ENCODE data around the gene SLC22A15.
"Not testable (repeated sequence)": the region's sequence is repeated elsewhere in the genome, so short reads cannot be mapped to it uniquely, and the experiment has no call there.

The SLC22A15 gene

DNA sequence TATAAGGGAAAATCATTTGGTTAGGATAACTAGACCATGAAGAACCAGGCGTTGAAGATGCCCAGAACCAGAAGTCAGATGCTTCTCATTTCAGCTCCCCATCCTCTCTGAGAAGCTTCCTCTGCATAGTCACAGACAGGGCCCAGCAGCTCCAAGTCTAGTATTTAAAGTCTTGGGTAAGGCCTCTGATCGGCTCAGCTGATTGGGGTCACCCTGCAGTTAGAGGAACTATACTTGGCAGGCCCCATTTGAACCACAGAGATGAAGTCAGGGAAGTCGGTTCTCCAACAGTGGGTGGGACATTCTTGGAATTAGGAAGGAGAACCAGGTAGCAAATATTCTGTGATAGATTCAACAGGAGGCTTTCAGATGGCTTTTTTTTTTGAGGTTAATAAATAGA is 48.3 kb downstream of the SLC22A15 start:
- no peak for DNase-seq (ENCODE audit: low read depth, low spot score)
- no peak overlapping the region for H3K27ac ChIP-seq

- no peak overlapping the region for H3K27ac ChIP-seq
- DNase-seq (ENCODE audit: low read depth, low spot score) = no peak
These were observed 50.3 kb downstream of the SLC22A15 start for GRCh38 chr1:116026631-116027030.

DNA sequence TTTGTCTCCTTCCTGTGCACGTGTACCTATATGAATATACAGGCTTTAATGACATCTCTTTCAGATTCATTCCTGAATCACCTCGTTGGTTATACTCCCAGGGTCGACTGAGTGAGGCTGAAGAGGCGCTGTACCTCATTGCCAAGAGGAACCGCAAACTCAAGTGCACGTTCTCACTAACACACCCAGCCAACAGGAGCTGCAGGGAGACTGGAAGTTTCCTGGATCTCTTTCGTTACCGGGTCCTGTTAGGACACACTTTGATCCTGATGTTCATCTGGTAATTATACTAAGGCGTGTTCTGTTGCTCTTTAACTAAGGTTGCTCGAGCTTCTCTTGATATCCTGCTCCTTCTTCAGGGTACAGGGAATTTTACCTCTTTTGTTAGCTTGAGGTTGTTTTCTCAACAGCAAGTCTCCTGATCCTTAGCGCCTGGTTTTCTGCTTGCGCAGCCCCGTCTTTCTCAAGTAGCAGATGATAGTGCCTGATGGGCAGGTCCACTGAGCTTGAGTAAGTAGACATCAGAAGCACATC is 55.1 kb downstream of the SLC22A15 start:
- no peak for DNase-seq (ENCODE audit: low read depth, low spot score)
- no peak overlapping the region for H3K27ac ChIP-seq

DNA sequence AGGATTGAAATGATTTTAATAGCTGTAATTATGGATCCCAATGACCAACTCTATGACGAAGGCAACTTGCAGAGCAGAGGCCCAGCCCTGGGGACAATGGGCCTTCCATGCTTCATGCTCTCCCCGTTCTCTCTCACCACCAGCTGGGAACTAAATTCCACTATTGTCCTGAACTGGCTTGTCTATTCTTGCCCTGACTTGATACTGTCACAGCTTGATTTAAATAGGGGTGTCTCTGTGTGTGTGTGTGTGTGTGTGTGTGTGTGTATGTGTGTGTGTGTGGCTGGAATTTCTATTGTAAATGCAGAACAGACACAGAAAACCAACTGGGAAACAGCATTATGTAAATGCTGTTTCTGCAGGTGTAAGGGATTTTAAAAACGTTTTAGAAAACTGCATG is 57.0 kb downstream of the SLC22A15 start:
- peak overlapping the region; percentile 5 for H3K27ac ChIP-seq
- peak; percentile 78 for DNase-seq (ENCODE audit: low read depth, low spot score)

- no peak for DNase-seq (ENCODE audit: low read depth, low spot score)
- H3K27ac ChIP-seq = no peak overlapping the region
These were observed 59.9 kb downstream of the SLC22A15 start for GRCh38 chr1:116036255-116036654.

DNA sequence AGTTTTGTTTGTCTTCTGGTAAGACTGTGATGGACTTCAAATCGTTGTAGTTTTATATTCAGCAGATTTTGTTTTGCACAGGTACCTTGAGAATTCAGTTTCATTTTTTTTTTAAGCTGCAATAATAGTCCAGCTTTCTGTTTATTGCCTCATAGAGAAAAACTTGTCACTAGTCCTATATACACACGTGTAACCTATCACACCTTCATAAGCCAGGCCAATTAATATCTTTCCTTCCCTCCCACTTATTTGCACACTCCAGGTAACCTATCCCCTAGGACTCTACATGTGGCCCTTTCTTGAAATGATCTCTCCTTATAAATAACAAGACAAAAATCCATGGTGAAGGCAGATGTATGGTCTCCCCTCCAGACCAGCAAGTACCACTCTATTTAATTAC is 62.4 kb downstream of the SLC22A15 start:
- DNase-seq (ENCODE audit: low read depth, low spot score) = no peak

GRCh38 chr1:116044071-116044470 is 67.8 kb downstream of the SLC22A15 start:
- no peak overlapping the region for H3K27ac ChIP-seq
- no peak for DNase-seq (ENCODE audit: low read depth, low spot score)

More for the DNA sequence above, 62.4 kb downstream of the SLC22A15 start:
- no peak overlapping the region for H3K27ac ChIP-seq

GRCh38 chr1:116046933-116047332 is 70.6 kb downstream of the SLC22A15 start:
- DNase-seq (ENCODE audit: low read depth, low spot score) = not testable (repeated sequence)

GRCh38 chr1:116051896-116052295 is 75.6 kb downstream of the SLC22A15 start:
- H3K27ac ChIP-seq; DNase-seq (ENCODE audit: low read depth, low spot score): not testable (repeated sequence)

More at GRCh38 chr1:116046933-116047332, 70.6 kb downstream of the SLC22A15 start:
- H3K27ac ChIP-seq = not testable (repeated sequence)

- peak overlapping the region; percentile 85 for H3K27ac ChIP-seq
- DNase-seq (ENCODE audit: low read depth, low spot score) = no peak
These were observed 85.9 kb downstream of the SLC22A15 start for GRCh38 chr1:116062201-116062600.

- peak overlapping the region; percentile 85 for H3K27ac ChIP-seq
- DNase-seq (ENCODE audit: low read depth, low spot score) = no peak
These were observed 88.3 kb downstream of the SLC22A15 start for GRCh38 chr1:116064616-116065015.

DNA sequence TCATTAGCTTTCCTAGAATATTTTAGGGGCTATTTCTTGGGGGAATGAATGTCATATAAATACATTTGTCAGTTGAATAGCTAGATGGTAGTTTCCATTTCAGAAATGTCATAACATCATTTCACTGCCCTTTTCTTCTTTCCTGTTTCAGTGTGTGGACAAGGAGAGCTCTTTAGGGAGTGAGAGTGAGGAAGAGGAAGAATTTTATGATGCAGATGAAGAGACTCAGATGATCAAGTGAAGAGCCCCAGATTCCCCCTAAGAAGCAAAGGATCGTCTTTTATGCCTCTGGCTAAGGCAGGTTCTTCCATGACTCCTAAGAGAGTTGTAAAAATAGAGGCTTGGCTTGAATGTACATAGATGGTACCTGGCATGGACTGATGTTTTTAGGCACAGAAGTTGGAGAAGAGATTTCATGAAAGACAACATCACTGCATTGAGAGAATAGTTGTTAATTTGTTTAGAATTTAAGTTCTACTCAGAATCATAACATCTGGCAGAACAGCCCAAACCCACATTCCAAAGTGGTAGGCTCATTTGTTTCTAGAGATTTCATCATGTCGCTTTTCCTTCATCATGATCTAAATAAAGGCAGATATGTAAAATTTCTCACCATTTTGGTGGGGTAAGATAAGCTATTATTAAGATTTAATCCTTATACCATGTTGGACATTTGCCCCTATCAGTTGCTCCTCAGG is 90.7 kb downstream of the SLC22A15 start:
- H3K27ac ChIP-seq = peak overlapping the region; percentile 85
- no peak for DNase-seq (ENCODE audit: low read depth, low spot score)

DNA sequence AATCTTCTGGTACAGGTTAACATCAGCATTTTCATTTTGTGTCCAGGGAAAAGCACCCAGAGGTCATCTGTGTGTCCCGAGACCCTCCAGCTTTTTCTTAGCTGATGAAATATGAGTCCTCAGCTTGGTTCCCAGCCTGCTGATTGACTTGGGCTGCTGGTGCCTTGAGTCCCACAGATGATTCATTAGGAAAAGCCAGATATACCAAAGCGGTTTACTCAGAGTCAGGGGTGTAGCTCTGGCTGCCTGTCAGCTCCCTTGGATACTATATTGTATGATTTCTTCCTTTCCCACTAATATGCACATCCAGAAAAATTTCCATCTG is 91.2 kb downstream of the SLC22A15 start:
- no peak for DNase-seq (ENCODE audit: low read depth, low spot score)
- peak overlapping the region; percentile 85 for H3K27ac ChIP-seq

GRCh38 chr1:116075575-116075974 is 99.3 kb downstream of the SLC22A15 start:
- DNase-seq (ENCODE audit: low read depth, low spot score) = no peak
- peak overlapping the region; percentile 21 for H3K27ac ChIP-seq

DNA sequence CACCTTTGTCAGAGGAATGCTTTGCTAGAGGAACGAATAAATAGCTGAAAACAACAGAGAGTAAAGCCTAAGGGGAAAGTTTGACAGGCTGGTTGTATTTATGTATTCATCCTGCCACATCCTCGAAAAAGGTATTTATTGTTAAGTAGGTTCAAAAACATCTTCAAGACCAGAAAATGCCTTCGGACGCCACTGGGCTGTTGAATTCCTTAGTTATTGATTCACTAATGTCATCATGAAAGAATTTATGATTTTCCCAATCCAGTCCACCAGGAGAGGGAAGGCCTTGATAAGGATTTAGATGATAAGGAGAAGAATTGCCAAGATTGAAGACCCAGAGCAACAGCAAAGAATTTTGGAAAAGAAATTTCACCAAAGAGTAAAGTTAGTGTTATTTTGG is 99.7 kb downstream of the SLC22A15 start:
- DNase-seq (ENCODE audit: low read depth, low spot score) = no peak
- H3K27ac ChIP-seq = peak overlapping the region; percentile 21

GRCh38 chr1:116076831-116077230 is 100.5 kb downstream of the SLC22A15 start:
- no peak for DNase-seq (ENCODE audit: low read depth, low spot score)
- H3K27ac ChIP-seq = peak overlapping the region; percentile 21

DNA sequence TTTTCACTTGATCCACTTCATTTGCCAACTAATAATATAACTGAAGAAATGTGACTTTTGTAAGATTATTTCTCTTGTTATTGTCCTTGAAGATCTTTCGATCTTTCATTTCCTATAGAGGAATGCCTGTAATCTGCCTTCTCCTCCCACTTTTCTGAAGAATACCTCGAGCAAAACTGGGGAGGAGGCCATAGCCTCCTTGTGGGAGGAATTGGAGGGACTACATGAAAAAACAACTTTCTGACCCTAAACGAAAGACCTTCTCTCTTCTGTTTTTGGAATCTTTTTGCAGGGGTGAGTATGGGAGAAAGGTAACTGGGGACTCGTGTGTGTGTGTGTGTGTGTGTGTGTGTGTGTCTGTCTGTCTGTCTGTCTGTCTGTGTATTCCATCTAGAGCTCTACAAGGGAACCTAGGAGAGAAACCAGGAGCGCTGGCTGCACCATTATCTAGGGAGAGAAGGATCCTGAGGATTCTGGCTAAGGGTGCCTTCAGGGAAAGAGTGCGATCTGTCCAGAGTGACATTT is 102.4 kb downstream of the SLC22A15 start:
- no peak for DNase-seq (ENCODE audit: low read depth, low spot score)
- H3K27ac ChIP-seq = no peak overlapping the region

GRCh38 chr1:116087628-116088027 is 111.3 kb downstream of the SLC22A15 start:
- no peak for DNase-seq (ENCODE audit: low read depth, low spot score)
- H3K27ac ChIP-seq = no peak overlapping the region

- DNase-seq (ENCODE audit: low read depth, low spot score) = no peak
These were observed 113.6 kb downstream of the SLC22A15 start for GRCh38 chr1:116089870-116090269.

GRCh38 chr1:116091083-116091482 is 114.8 kb downstream of the SLC22A15 start:
- no peak for DNase-seq (ENCODE audit: low read depth, low spot score)
- H3K27ac ChIP-seq = no peak overlapping the region

More at GRCh38 chr1:116089870-116090269, 113.6 kb downstream of the SLC22A15 start:
- H3K27ac ChIP-seq = no peak overlapping the region

DNA sequence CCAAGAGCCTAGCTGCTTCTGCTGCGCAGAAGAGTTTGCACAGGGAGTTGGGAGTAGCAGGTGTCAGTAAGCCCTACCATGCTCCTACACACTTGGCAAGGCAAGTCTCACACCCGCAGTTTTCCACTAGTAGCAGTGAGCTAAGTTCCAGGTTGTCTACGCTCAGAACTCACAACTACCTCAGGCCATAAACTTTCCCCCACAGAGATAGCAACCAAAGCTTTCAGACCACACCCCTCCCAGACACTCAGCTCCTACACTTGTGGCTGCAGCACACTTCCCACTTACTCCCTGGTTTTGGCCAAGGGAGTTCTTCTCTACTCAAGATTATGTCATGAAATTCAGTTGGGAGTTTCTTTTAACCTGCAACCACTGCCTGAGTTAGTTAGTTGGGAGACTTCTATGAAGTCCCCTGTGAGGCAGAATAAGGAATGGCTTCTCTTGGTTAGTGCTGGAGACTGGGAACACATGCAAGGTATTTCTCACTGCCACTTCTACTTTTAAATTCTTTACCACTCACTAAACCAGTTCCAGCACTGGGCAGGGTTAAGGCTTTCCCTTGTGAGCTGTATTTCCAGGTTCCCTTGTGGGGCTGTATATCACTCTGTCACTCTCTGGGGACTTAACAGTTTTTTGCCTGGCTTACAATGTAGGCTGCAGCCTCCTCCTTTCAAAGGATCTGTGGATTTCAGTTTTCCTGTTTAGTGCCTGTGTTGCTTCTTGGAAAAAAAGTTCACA is 116.6 kb downstream of the SLC22A15 start:
- DNase-seq (ENCODE audit: low read depth, low spot score) = no peak
- no peak overlapping the region for H3K27ac ChIP-seq

Measured in epithelial cell of prostate (primary cell).